AG20443 (cell line): ENCODE results near the gene HIGD2A.

Experiments
- DNase-seq: peaks from one replicate; pipeline ENCODE4 v3.0.0; 2012; ENCODE audit warnings: low spot score, mixed read lengths

Gene HIGD2A

DNA sequence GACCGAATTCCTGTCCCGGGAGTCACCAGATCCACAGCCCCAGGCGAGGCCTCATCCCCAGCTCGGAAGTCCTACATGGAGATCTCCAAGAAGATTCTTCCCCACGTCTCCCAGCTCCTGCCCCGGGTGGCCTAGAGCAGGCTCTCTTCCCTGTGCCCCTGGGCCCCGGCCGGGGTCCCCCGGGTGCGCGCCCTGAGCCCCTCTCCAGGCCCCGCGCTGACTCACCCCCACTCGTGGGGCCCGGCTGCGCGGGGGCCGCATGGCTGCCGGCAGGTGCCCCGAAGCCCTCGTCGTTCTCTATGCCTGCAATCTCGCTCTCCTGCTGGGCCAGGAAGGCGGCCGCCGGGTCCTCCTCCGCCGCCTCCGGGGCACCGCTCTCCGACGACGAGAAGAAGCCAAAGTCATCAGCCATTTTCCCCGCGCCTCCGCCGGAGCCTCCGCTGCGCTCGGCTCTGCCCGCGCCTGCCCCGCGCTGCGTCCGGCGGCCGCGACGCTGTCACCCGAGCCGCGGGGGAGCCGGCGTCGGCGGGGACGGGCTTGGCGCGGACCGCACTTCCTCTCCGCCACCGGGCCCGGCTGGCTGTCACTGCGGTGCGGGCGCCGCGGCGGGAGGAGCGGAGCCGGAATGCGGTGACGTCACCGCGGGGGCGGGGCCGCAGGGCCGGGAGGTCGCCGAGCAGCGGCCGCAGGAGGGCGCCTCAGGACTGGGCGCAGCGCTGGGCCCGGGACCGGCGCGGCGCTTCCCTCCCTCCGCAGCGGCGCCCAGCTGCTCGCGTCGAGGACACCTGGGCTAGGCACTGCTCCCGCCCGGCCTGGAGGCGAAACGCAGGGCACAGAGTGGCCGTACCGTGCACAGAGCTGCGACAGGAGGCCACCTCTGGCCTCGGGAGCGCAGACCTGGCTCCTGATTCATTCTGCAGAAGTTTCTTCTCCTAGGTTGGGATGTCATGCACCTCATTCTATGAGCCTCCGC, 27.7 kb downstream of the HIGD2A start, which contains the start of gene CLTB:
TSS of gene CLTB (minus strand) at position 588 of the 973 bp plus-strand sequence. CDS start at position 412, 176 bp downstream.
- peak; percentile 97 for DNase-seq

DNA sequence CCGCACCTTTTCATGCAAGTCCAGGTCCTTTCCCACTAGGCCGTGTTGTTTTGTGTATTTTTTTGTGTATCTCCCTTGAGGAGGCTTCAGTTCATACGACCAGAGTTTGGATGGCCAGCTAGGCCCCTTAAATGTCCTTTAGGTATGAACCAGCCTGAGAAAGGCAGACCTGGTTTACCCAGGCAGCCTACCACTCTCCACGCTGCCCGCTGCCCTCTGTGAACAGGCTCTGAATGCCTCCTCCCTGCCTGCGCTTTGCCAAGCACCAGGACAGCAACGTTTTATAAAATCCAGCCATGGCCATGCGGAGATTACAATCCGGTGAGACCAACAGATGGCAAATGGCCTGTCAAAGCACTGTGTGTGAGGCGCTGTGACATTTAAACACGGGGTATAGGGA, 28.4 kb downstream of the HIGD2A start:
- DNase-seq = no peak

DNA sequence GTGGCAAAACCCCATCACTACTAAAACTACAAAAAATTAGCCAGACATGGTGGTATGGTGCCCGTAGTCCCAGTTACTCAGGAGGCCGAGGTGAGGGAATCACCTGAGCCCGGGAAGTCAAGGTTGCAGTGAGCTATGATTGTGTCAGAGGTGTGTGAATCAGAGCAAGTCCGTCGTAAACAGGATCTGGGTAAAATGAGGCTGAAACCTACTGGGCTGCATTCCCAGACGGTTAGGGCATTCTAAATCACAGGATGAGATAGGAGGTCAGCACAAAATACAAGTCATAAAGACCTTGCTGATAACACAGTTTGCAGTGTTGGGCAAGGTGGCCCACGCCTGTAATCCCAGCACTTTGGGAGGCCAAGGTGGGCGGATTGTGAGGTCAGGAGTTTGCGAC, 29.7 kb downstream of the HIGD2A start:
- DNase-seq = no peak

DNA sequence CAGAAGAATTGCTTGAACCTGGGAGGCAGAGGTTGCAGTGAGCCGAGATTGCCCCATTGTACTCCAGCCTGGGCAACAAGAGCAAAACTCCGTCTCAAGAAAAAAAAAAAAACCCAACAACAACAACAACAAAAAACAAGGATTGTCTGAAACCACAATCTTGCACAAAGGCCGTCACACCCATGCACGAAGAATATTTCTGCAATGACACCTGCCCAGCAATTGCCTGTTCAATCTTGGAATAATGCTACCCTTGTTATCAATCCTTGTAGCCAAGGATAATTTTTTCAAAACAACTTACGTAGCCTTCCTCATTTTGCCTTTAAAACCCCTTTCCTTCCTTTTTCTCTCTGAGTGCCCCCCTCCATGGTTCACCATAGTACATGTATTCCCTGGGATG, 31.5 kb downstream of the HIGD2A start:
- DNase-seq = no peak

DNA sequence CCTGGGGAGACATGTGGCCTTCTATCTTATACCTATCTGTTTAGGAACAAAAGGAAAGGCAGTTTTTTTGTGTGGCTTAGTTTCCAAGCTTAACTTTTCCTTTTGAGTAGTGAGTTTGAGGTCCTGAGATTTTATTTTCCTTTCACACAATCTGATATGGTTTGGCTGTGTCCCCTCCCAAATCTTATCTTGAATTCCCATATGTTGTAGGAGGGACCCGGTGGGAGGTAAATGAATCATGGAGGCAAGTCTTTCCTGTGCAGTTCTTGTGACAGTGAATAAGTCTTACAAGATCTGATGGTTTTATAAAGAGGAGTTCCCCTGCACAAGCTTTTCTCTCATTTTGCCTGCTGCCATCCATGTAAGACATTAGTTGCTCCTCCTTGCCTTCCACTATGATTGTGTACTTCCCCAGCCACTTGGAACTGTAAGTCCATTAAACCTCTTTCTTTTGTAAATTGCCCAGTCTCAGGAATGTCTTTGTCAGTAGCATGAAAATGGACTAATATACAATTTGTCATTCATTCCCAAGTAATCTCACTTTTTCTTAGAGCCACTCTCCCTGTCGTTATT, 32.5 kb downstream of the HIGD2A start:
- no peak for DNase-seq

DNA sequence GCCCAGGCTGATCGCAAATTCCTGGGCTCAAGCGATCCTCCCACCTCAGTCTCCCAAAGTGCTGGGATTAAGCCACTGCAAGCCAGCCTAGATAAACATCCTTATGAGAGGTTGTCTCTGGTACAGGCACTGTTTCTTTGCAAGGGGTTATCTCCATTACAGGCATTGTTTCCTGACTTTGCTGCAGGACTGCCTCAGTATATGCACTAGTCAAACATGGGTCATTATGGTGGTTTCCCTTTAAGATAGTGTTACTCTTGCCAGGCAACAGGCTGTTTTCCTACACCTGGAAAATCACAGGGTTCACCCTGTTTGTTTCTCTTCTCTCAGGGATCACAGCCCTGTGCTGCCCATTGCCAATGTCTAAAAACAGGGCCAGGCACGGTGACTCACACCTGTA, 35.6 kb downstream of the HIGD2A start:
- no peak for DNase-seq

DNA sequence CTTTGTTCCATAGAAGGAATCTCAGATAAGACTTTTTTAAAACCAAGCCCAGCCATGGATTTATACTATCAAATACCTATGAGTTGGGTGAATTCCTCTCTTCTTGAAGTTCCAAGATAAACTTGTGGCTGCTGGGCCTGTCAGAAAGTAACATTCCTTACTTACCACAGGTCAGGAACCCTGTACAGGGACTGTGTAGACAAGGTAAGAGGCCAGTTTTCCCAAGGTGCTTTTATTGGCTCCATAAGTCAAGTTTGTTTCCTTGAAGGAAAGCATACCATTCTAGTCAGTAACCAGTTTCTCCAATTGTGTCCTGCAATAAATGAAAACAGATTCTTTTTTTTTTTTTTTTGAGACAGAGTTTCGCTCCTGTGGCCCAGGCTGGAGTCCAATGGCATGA, 36.6 kb downstream of the HIGD2A start:
- DNase-seq = no peak

DNA sequence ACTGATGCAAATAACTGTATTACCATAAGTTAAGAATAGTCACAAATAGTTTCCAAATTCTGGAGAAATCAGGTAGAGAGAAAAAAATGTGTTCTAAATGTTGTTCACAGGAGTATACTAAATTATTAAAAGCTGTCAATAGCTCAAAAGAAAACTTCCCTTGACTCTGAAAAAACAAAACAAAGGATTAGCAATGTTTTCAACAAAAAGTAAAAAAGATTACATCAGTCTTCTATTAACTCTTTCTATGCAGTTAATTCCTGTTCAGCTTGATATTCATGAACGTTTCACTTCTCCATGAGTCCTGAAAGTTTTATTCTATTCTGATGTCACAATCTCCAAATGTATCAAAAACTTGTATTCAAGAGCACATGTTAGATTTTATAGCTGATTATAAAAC, 37.2 kb downstream of the HIGD2A start:
- DNase-seq = no peak

DNA sequence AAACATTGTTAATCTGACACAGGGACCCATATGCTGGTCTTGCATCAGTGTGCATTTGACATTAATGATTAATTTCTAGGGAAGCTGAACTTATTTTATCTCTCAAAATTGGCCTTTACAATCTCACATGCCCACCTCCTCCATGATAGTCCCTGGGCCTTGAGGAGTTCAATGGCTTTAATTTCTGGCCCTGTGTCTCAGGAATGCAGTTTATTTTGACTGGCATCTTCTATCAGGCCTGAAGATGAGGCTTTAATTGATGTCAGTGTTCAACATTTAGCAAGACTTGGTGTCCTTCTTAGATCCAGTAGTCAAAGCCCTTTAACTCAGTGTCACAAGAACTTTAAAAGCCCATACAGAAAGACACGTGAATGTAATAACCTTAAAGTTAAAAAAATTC, 38.3 kb downstream of the HIGD2A start:
- no peak for DNase-seq

DNA sequence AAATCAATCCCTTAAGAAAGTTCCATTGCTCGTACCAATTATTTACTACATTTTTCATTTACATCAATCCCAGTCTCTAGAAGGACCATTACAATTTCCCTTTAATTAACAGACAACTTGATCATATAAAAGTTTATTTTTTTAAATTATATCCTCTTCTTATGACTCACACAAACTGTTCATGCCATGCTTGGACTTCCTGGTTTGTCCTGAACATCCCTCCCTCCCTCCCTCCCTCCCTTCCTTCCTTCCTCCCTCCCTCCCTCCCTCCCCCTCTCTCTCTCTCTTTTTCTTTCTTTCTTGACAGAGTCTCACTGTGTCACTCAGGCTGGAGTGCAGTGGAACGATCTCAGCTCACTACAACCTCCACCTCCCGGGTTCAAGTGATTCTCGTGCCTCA, 39.4 kb downstream of the HIGD2A start:
- DNase-seq = no peak

DNA sequence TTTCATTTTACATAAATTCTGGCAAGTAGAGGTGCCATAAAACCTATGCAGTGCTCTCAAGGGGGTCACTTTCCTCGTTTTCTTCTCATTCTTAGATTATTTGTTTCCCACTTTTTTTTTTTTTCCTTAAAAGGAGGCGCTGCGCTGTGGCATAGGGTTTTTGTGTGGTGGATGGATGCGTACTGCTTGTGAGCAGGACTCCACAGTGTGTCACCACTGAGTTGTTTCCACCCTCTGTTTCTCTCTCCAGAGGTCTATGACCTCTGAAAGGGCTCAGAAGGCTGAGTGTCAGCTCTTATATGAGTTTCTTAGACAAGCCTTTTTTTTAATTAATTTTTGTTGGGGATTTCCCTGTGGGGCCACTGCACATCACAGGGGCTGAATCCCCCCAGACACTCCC, 41.4 kb downstream of the HIGD2A start:
- DNase-seq = no peak

DNA sequence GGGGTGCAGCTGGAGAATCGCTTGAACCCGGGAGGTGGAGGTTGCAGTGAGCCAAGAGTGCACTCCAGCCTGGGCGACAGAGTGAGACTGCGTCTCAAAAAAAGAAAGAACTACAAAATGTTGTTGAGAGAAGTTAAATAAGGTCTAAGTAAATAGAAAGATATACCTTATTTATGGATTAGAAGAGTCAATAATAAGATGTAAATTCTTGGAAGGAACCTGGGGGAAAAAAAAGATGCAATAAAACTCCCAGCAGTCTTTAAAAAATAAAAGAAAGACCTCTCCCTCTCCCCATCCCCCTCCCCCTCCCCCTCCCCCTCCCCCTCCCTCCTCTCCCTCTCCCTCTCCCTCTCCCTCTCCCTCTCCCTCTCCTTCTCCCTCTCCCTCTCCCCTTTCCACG, 44.2 kb downstream of the HIGD2A start:
- DNase-seq = no peak

DNA sequence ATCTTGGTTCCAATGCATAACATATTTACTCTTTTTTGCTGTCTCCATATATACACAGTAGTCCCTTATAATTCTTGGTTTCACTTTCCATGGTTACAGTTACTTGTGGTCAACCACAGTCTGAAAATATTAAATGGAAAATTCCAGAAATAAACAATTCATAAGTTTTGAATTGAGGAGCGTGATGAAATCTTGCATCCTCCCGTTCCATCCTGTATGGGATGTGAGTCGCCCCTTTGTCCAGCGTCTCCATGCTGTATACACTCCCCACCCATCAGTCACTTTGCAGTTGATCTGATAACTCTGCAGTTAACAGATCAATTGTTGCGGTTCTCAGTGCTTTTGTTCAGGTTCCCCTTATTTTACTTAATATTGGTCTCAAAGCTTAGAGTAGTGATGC, 48.1 kb downstream of the HIGD2A start:
- peak; percentile 31 for DNase-seq

DNA sequence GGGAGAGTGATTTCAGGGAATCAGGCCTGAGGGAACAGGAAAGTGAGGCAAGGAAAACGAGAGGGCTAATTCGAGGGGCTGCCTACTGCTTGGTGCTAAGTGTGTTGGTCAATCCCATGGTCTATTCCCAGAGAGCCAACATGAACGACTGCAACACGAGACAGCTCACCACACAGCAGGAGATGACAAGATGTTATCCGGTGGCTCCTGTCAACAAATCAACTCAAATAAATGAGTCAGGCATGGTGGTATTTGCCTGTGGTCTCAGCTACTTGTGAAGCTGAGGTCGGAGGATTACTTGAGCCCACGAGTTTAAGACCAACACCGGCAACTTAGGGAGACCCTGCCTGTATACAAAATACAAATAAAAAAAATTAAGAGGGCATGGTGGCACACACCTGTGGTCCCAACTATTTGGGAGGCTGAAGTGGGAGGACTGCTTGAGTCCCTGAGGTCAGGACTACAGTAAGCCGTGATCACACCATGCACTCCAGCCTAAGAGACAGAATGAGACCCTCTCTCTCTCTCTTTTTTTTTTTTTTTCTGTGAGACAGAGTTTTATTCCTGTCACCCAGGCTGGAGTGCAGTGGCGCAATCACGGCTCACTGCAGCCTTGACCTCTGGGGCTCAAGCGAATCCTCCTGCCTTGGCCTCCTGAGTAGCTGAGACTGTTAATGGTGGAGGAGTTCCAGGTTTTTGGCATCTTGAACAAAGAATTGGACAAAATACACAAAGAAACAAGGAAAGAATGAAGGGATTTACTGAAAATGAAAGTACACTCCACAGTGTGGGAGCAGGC, 50.6 kb downstream of the HIGD2A start:
- peak; percentile 29 for DNase-seq
